AG20443 (cell line): ENCODE data around the gene RNF144A.
A peak's percentile ranks its signal among the peaks of the same experiment; 100 is the strongest.

Experiments used
- DNase-seq: peaks from one replicate; pipeline ENCODE4 v3.0.0; 2012; ENCODE audit warnings: low spot score, mixed read lengths

RNF144A gene

GRCh38 chr2:7007846-7008741 lies 90.9 kb downstream of the RNF144A start:
- no peak for DNase-seq

GRCh38 chr2:7009207-7009911 lies 92.1 kb downstream of the RNF144A start:
- DNase-seq = no peak

GRCh38 chr2:7010391-7011054 lies 93.3 kb downstream of the RNF144A start:
- DNase-seq = peak; percentile 61

GRCh38 chr2:7011356-7012083 lies 94.3 kb downstream of the RNF144A start:
- peak; percentile 45 for DNase-seq

- DNase-seq = peak; percentile 37
Measured at GRCh38 chr2:7012141-7012764, 95.0 kb downstream of the RNF144A start.

GRCh38 chr2:7013471-7014160 lies 96.4 kb downstream of the RNF144A start:
- no peak for DNase-seq

GRCh38 chr2:7014174-7014640 lies 97.0 kb downstream of the RNF144A start:
- no peak for DNase-seq

- DNase-seq = no peak
Measured at GRCh38 chr2:7015007-7015950, 98.1 kb downstream of the RNF144A start.

GRCh38 chr2:7016148-7016547 lies 98.9 kb downstream of the RNF144A start:
- no peak for DNase-seq

- no peak for DNase-seq
Measured at GRCh38 chr2:7016601-7017211, 99.5 kb downstream of the RNF144A start.

- DNase-seq = no peak
Measured at GRCh38 chr2:7017671-7018281, 100.6 kb downstream of the RNF144A start.

GRCh38 chr2:7018282-7018701 lies 101.1 kb downstream of the RNF144A start:
- DNase-seq = no peak

- DNase-seq = no peak
Measured at GRCh38 chr2:7018767-7019166, 101.6 kb downstream of the RNF144A start.

- no peak for DNase-seq
Measured at GRCh38 chr2:7019191-7019590, 102.0 kb downstream of the RNF144A start.

- no peak for DNase-seq
Measured at GRCh38 chr2:7020059-7020458, 102.8 kb downstream of the RNF144A start.

- DNase-seq = no peak
Measured at GRCh38 chr2:7020468-7020867, 103.3 kb downstream of the RNF144A start.

- no peak for DNase-seq
Measured at GRCh38 chr2:7020939-7021470, 103.8 kb downstream of the RNF144A start.
